HepG2 (cell line): ENCODE data around the gene MATN1. TPM values are rescaled to one million over a fixed set of nuclear protein-coding genes. Genes with fewer than 3 reads are reported as not detected.

ENCODE experiments used
- ATAC-seq: fragments of 200-7000 bp; cut with Tn5 transposase; 3 replicates; pipeline ENCODE4 v1.9.1; 2020; ENCODE audit warnings: mild to moderate bottlenecking, moderate library complexity
- BruUV-seq: library from RNA; stranded (reverse); fragments of 400-500 nt; replicated peaks from 2 replicates; lab custom pipeline; 2021; lab: Mats Ljungman, UMichigan
- CTCF ChIA-PET: fragments of 300-600 bp; formaldehyde crosslinking; extraction: SDS; loops from one replicate; lab custom pipeline; 2021; ENCODE audit warnings: low total read pairs, inconsistent platforms, low intra/inter-chr PET ratio; lab: Yijun Ruan, JAX
- POLR2A ChIA-PET: fragments of 350-600 bp; sonication (Branson Sonifier 250); formaldehyde crosslinking; loops from one replicate; lab custom pipeline; 2020; ENCODE audit warnings: antibody characterized with exemption, inconsistent platforms; lab: Yijun Ruan, JAX
- DNase-seq: peaks from one replicate; pipeline ENCODE4 v3.0.0-alpha.2; 2015; ENCODE audit warnings: low spot score
- FAIRE-seq: peaks from 3 replicates; lab custom pipeline; 2011; peaks lifted over from hg19 to GRCh38; lab: Jason Lieb, UNC
- H2AFZ ChIP-seq: one replicate; pipeline ENCODE4 v1.6.1; 2011; ENCODE audit warnings: low read length, inconsistent platforms
- H3K27ac ChIP-seq: fragments of 300-600 bp; 3 replicates; pipeline ENCODE4 v1.8.0; 2011; ENCODE audit warnings: mixed run types, mild to moderate bottlenecking, mixed read lengths, low read length, inconsistent platforms; ENCODE audit not compliant: insufficient read depth; ENCODE audit errors: extremely low read length
- H3K27me3 ChIP-seq, 2 experiments: fragments of 200-600 bp in 1 of 2; 2 replicates in 1 of 2; 3 replicates in 1 of 2; pipeline versions ENCODE4 v1.6.0 to v1.8.0; 2011; ENCODE audit warnings: low read length in 2 of 2, mild to moderate bottlenecking in 2 of 2, moderate library complexity in 2 of 2, inconsistent platforms in 1 of 2; ENCODE audit not compliant: insufficient read depth in 2 of 2, control insufficient read depth in 1 of 2
- H3K36me3 ChIP-seq, 2 experiments: fragments of 200-600 bp in 1 of 2; replicated peaks in 1 of 2; 2 replicates in 1 of 2; 3 replicates in 1 of 2; pipeline versions ENCODE4 v1.5.1 to v1.8.0; 2011; ENCODE audit warnings: low read length in 2 of 2, inconsistent platforms in 1 of 2; ENCODE audit not compliant: insufficient read depth in 2 of 2, control insufficient read depth in 1 of 2
- H3K4me1 ChIP-seq: 2 replicates; pipeline ENCODE4 v1.5.1; 2012; ENCODE audit warnings: low read length, inconsistent platforms; ENCODE audit not compliant: insufficient read depth
- H3K4me2 ChIP-seq: 2 replicates; pipeline ENCODE4 v1.6.0; 2011; ENCODE audit warnings: low read depth, low read length, inconsistent platforms
- H3K4me3 ChIP-seq, 3 experiments: fragments of 200-600 bp in 1 of 3; sonication (generic), shearing (Covaris generic) in 1 of 3; replicated peaks in 1 of 3; 2 replicates each; pipeline ENCODE4 v1.5.1; 2011 to 2016; ENCODE audit warnings: low read length in 3 of 3, inconsistent platforms in 2 of 3, low read depth in 2 of 3, mild to moderate bottlenecking in 2 of 3, control low read depth in 1 of 3, mixed read lengths in 1 of 3; ENCODE audit not compliant: insufficient read depth in 1 of 3
- H3K79me2 ChIP-seq: one replicate; pipeline ENCODE4 v1.6.1; 2011; ENCODE audit warnings: low read length, inconsistent platforms; ENCODE audit not compliant: insufficient read depth
- H3K9ac ChIP-seq: 2 replicates; pipeline ENCODE4 v1.6.0; 2011; ENCODE audit warnings: mild to moderate bottlenecking, low read depth, low read length, inconsistent platforms; ENCODE audit not compliant: insufficient read depth
- H3K9me3 ChIP-seq: 2 replicates; pipeline ENCODE4 v1.5.1; 2012; ENCODE audit warnings: mild to moderate bottlenecking, low read length
- H4K20me1 ChIP-seq: 2 replicates; pipeline ENCODE4 v1.6.0; 2011; ENCODE audit warnings: inconsistent platforms, mild to moderate bottlenecking, low read length, moderate library complexity; ENCODE audit not compliant: insufficient read depth
- CHCHD3 ChIP-seq: sonication (generic); formaldehyde crosslinking; IDR thresholded peaks from 2 replicates; pipeline ENCODE4 v1.8.0; 2022; ENCODE audit warnings: mild to moderate bottlenecking, missing genetic modification reagents, moderate library complexity
- KDM2A ChIP-seq: sonication (generic); formaldehyde crosslinking; IDR thresholded peaks from 2 replicates; pipeline ENCODE4 v1.4.0; 2020; ENCODE audit warnings: low read depth, missing genetic modification reagents, borderline replicate concordance
- MAFF ChIP-seq: IDR thresholded peaks from 2 replicates; pipeline ENCODE4 v1.6.1; 2011; ENCODE audit warnings: low read depth, low read length, improper control_type of control experiment
- NRL ChIP-seq: sonication (generic); formaldehyde crosslinking; IDR thresholded peaks from 2 replicates; pipeline ENCODE4 v1.5.0; 2020; ENCODE audit warnings: missing genetic modification reagents, mild to moderate bottlenecking, moderate library complexity, borderline replicate concordance
- PRPF4 ChIP-seq: fragments of 200-400 bp; formaldehyde crosslinking; IDR thresholded peaks from 2 replicates; pipeline ENCODE4 v1.6.1; 2016; ENCODE audit warnings: low read length, low read depth; ENCODE audit not compliant: poor library complexity, severe bottlenecking
- RAD21 ChIP-seq: fragments of 450-650 bp; formaldehyde crosslinking; IDR thresholded peaks from 2 replicates; pipeline ENCODE4 v1.5.0; 2020; ENCODE audit warnings: mild to moderate bottlenecking
- SMC3 ChIP-seq: IDR thresholded peaks from 2 replicates; pipeline ENCODE4 v1.6.1; 2011; ENCODE audit warnings: low read length, improper control_type of control experiment
- SRF ChIP-seq: IDR thresholded peaks from 2 replicates; pipeline ENCODE4 v1.6.1; 2011; ENCODE audit warnings: mild to moderate bottlenecking, low read depth, low read length, moderate library complexity
- STAG1 ChIP-seq: sonication (generic); formaldehyde crosslinking; IDR thresholded peaks from 2 replicates; pipeline ENCODE4 v1.4.0; 2020; ENCODE audit warnings: missing genetic modification reagents
- THAP11 ChIP-seq: IDR thresholded peaks from 2 replicates; pipeline ENCODE4 v1.6.1; 2016; ENCODE audit warnings: missing biosample characterization, missing genetic modification reagents
- ZFAT ChIP-seq: sonication (generic); formaldehyde crosslinking; conservative IDR thresholded peaks from 2 replicates; pipeline ENCODE4 v1.8.1; 2023; ENCODE audit warnings: missing genetic modification reagents, inconsistent platforms
- ZFP36L1 ChIP-seq: sonication (generic); formaldehyde crosslinking; IDR thresholded peaks from 2 replicates; pipeline ENCODE4 v1.8.0; 2022; ENCODE audit warnings: mild to moderate bottlenecking, missing genetic modification reagents, moderate library complexity
- ZNF484 ChIP-seq: sonication (generic); formaldehyde crosslinking; IDR thresholded peaks from 2 replicates; pipeline ENCODE4 v1.5.1; 2020; ENCODE audit warnings: mild to moderate bottlenecking, low read depth, missing genetic modification reagents, borderline replicate concordance
- WGBS: methylation state at CpG from one replicate; pipeline ENCODE4 v1.1.6; 2017; ENCODE audit warnings: low lambda C conversion rate; 5-methylcytosine and 5-hydroxymethylcytosine counted together
- in situ Hi-C: cut with HindIII; loops from 2 replicates; pipeline ENCODE4 v1.10.0; 2017; ENCODE audit warnings: low pct_unique_long_range_greater_than_20kb; ENCODE audit not compliant: extremely low pct_ligation_motif_present
- intact Hi-C: fragments of 100-400 bp; cut with micrococcal nuclease; formaldehyde crosslinking; loops from one replicate; pipeline ENCODE4 v1.10.0; 2022; ENCODE audit not compliant: unreplicated experiment
- polyA plus RNA-seq, 8 experiments: library from polyadenylated mRNA; depleted of rRNA in 3 of 8; stranded (reverse) in 7 of 8; unstranded in 1 of 8; fragments of >200 nt; fragmentation: Illumina TruSeq in 4 of 8; extraction: Trizol in 4 of 8; gene quantifications; 2 replicates each; pipeline versions ENCODE4 v1.2.1 to v1.2.3, GENCODE V29; 2011 to 2016; ENCODE audit warnings: low read depth in 4 of 8, missing spikeins in 1 of 8, mixed read lengths in 1 of 8; ENCODE audit not compliant: insufficient read depth in 1 of 8
- total RNA-seq, 5 experiments: library from RNA; depleted of rRNA; stranded (reverse); fragments of >200 nt; fragmentation: Illumina TruSeq; extraction: Trizol; gene quantifications; 2 replicates each; pipeline ENCODE4 v1.2.3, GENCODE V29; 2016; ENCODE audit warnings: low read depth in 1 of 5
- TF ChIP-seq, protein P1 (sequence below): sonication (generic); formaldehyde crosslinking; IDR thresholded peaks from 2 replicates; pipeline ENCODE4 v1.4.0; 2020; ENCODE audit warnings: missing genetic modification reagents
- TF ChIP-seq, protein P2 (sequence below): IDR thresholded peaks from 2 replicates; pipeline ENCODE4 v1.6.1; 2016; ENCODE audit warnings: control low read depth
- TF ChIP-seq, protein P3 (sequence below): sonication (generic); formaldehyde crosslinking; IDR thresholded peaks from 2 replicates; pipeline ENCODE4 v1.8.0; 2022; ENCODE audit warnings: low read depth, missing genetic modification reagents
- TF ChIP-seq, protein P4 (sequence below): sonication (generic); formaldehyde crosslinking; IDR thresholded peaks from 2 replicates; pipeline ENCODE4 v1.9.0; 2022; ENCODE audit warnings: missing genetic modification reagents, mild to moderate bottlenecking, borderline replicate concordance

Gene MATN1
- total and polyA plus RNA-seq, 2 of the 13 experiments (the other 11 are each of a cell fraction or from before 2014, with no cell fraction given): 0.04 to 0.05 TPM

DNA sequence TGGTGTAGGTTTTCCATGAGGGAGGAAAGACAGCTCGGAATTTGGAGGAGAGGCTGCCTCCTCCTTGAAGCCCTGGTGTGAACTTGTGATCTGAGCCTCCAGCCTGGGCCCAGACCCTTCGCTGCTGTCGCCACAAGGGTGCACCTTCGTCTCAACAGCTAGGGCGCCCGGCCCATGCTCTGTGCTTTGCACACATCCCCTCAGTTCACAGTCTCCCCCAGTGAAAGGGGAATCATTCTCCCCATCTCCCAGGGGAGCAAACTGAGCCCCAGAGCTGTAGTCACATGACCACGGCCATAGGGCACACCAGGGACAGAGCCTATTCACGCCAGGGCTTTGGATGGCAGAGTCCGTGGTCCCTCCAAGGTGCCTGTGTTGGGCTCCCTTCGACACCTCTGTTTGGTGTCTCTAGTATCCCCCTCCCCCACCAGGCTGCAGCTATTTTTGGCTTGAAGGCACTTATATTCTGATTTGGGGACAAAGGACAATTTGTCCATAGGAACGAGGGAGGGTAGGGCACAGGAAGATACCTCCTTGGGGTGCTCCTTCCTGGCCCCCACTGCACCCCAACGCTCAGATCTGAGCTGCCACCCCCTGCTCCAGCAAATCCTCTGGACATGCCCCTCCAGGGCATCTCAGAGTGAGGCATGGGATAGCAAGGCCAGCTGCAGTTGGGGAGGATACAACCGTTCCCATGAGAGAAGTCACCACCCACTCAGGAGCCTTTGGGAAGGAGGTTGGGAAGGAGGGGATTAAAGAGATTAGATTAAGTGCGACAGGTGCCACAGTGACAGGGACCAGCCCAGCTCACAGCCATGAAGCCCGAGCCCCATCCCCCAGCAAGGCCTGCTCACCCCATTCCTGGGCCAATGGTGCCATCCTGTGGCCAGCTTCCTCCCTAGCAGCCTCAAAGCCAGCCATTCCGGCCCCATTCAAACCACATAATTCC, 15.7 kb downstream of the MATN1 start:
- no TSS peak for BruUV-seq
- POLR2A ChIA-PET: no interaction called here
- peak; percentile 90 for ATAC-seq
- TF ChIP-seq THAP11 (CRISPR knock-in tag) (0 out of 2 replicates have a peak, but pooled peaks have one; percentile 31), SRF (no peak), ZFP36L1 (CRISPR knock-in tag) (no peak), ZFAT (no peak), NRL (CRISPR knock-in tag) (no peak), SMC3 (peak; percentile 85), RAD21 (peak; percentile 96), KDM2A (CRISPR knock-in tag) (peak; percentile 51; the same call in 1 of the 2 replicates), CHCHD3 (CRISPR knock-in tag) (no peak), MAFF (no peak), ZNF484 (CRISPR knock-in tag) (no peak), STAG1 (peak; percentile 96), PRPF4 (no peak)
- TF ChIP-seq, protein P1, sequence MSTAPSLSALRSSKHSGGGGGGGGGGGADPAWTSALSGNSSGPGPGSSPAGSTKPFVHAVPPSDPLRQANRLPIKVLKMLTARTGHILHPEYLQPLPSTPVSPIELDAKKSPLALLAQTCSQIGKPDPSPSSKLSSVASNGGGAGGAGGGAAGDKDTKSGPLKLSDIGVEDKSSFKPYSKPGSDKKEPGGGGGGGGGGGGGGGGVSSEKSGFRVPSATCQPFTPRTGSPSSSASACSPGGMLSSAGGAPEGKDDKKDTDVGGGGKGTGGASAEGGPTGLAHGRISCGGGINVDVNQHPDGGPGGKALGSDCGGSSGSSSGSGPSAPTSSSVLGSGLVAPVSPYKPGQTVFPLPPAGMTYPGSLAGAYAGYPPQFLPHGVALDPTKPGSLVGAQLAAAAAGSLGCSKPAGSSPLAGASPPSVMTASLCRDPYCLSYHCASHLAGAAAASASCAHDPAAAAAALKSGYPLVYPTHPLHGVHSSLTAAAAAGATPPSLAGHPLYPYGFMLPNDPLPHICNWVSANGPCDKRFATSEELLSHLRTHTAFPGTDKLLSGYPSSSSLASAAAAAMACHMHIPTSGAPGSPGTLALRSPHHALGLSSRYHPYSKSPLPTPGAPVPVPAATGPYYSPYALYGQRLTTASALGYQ: no peak
- TF ChIP-seq, protein P2, sequence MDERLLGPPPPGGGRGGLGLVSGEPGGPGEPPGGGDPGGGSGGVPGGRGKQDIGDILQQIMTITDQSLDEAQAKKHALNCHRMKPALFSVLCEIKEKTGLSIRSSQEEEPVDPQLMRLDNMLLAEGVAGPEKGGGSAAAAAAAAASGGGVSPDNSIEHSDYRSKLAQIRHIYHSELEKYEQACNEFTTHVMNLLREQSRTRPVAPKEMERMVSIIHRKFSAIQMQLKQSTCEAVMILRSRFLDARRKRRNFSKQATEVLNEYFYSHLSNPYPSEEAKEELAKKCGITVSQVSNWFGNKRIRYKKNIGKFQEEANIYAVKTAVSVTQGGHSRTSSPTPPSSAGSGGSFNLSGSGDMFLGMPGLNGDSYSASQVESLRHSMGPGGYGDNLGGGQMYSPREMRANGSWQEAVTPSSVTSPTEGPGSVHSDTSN (CRISPR knock-in tag): no peak
- TF ChIP-seq, protein P3, sequence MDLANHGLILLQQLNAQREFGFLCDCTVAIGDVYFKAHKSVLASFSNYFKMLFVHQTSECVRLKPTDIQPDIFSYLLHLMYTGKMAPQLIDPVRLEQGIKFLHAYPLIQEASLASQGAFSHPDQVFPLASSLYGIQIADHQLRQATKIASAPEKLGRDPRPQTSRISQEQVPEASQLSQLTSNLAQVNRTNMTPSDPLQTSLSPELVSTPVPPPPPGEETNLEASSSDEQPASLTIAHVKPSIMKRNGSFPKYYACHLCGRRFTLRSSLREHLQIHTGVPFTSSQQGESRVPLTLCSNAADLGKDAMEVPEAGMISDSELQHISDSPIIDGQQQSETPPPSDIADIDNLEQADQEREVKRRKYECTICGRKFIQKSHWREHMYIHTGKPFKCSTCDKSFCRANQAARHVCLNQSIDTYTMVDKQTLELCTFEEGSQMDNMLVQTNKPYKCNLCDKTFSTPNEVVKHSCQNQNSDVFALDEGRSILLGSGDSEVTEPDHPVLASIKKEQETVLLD (CRISPR knock-in tag): no peak
- TF ChIP-seq, protein P4, sequence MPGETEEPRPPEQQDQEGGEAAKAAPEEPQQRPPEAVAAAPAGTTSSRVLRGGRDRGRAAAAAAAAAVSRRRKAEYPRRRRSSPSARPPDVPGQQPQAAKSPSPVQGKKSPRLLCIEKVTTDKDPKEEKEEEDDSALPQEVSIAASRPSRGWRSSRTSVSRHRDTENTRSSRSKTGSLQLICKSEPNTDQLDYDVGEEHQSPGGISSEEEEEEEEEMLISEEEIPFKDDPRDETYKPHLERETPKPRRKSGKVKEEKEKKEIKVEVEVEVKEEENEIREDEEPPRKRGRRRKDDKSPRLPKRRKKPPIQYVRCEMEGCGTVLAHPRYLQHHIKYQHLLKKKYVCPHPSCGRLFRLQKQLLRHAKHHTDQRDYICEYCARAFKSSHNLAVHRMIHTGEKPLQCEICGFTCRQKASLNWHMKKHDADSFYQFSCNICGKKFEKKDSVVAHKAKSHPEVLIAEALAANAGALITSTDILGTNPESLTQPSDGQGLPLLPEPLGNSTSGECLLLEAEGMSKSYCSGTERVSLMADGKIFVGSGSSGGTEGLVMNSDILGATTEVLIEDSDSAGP (CRISPR knock-in tag): peak; percentile 38; the same call in 1 of the 2 replicates

More for the DNA sequence above, 15.7 kb downstream of the MATN1 start:
- no peaks in the 10 kb centered on the region for H3K79me2 ChIP-seq
- no peak overlapping the region for H3K4me3 ChIP-seq
- H2AFZ ChIP-seq: no peak overlapping the region
- WGBS: 0% methylated on average over 7 of the region's 16 CpGs
- peaks cover 1 to 15% of the 10 kb centered on the region in 2 experiments; a peak in 2 of 5 replicates for H3K27me3 ChIP-seq
- no peak overlapping the region for H3K27ac ChIP-seq
- no peaks in the 10 kb centered on the region for H4K20me1 ChIP-seq
- no peaks in the 10 kb centered on the region for H3K4me1 ChIP-seq
- intact Hi-C loops (loop anchor here (5.0 to 10.0 kb wide), 2 partner anchors 915 to 1473 kb away; partner anchors contain the start of genes MECR and PTPRU), in situ Hi-C loops (loop anchor here (10.0 kb wide), 2 partner anchors 303 to 913 kb away; no protein-coding TSS in a partner anchor)
- H3K9ac ChIP-seq: no peak overlapping the region
- no peaks in the 10 kb centered on the region for H3K9me3 ChIP-seq
- CTCF ChIA-PET: interaction anchor here (1.4 kb wide), 1 partner anchor 1328 kb away, joined by 6 read pairs; no protein-coding TSS in a partner anchor
- H3K4me2 ChIP-seq: no peak overlapping the region
- no peaks in the 10 kb centered on the region for H3K36me3 ChIP-seq
- peak; percentile 79 for FAIRE-seq
- DNase-seq: peak; percentile 38
